ENCODE data around the gene PRDM11. TPM values are rescaled to one million over a fixed set of nuclear protein-coding genes. Genes with fewer than 3 reads are reported as not detected.

The PRDM11 gene
- polyA plus RNA-seq, 6 donors from 2014 or later: 0.75 to 3.6 (median 1.6) TPM

Other genes starting within 250 kb of the PRDM11 start
- 10 to 100 TPM; 29.7 to 68.5 (median 39.4) TPM for gene TP53I11, start 195.8 kb upstream of the PRDM11 start, polyA plus RNA-seq (ENCODE audit: low read depth in 6 of 6)
- not detected for gene SYT13, start 139.7 kb downstream of the PRDM11 start, polyA plus RNA-seq (ENCODE audit: low read depth in 6 of 6)

Measured in naive B cell (primary cell).